Measurements from ENCODE around the gene RAB23. TPM values are rescaled to one million over a fixed set of nuclear protein-coding genes. Genes with fewer than 3 reads are reported as not detected.

The RAB23 gene
- polyA plus RNA-seq, 3 donors, result 0.16 to 0.46 (median 0.25) TPM

- Mint-ChIP-seq H3K36me3 (no peaks in the 10 kb centered on the region), H3K4me1 (no peaks in the 10 kb centered on the region), H3K27ac (no peak overlapping the region), H3K27me3 (ENCODE audit: low read depth in 3 of 3) (peaks cover 0 to 2% (median 1%) of the 10 kb centered on the region in 3 donors), H3K4me3 (no peak overlapping the region), H3K9me3 (peaks cover 0 to 4% (median 0%) of the 10 kb centered on the region in 7 donors)
- H2AFZ ChIP-seq (ENCODE audit: insufficient read depth, low read depth, low read length, poor library complexity, severe bottlenecking), result no peak overlapping the region
- no peaks in the 10 kb centered on the region for H3K4me1 ChIP-seq (ENCODE audit: control insufficient read depth in 1 of 2, insufficient read depth in 2 of 2, low read length in 2 of 2)
- intact Hi-C loops (cut with micrococcal nuclease), result no loop called here
- no peak for DNase-seq
- TF ChIP-seq CTCF (IDR thresholded peaks at IDR 0.05), result no peak
- no peaks in the 10 kb centered on the region for H3K36me3 ChIP-seq (replicated peaks in 1 of 2; ENCODE audit: control insufficient read depth in 1 of 2, insufficient read depth in 2 of 2, low read length in 2 of 2)
- no peaks in the 10 kb centered on the region for H3K9me3 ChIP-seq (replicated peaks in 1 of 2; ENCODE audit: control insufficient read depth in 1 of 2, insufficient read depth in 1 of 2, low read length in 2 of 2)
- H3K4me3 ChIP-seq (replicated peaks in 1 of 3; ENCODE audit: low read depth in 2 of 3, low read length in 3 of 3), result no peak overlapping the region
- no peak overlapping the region for H3K9ac ChIP-seq (ENCODE audit: insufficient read depth, low read length, poor library complexity, severe bottlenecking)
- H4K20me1 ChIP-seq (ENCODE audit: insufficient read depth, low read length), result no peaks in the 10 kb centered on the region
- no peak overlapping the region for H3K4me2 ChIP-seq (replicated peaks; ENCODE audit: extremely low read depth, low read length, poor library complexity, severe bottlenecking)
- H3K27me3 ChIP-seq (ENCODE audit: control insufficient read depth in 2 of 2, insufficient read depth in 2 of 2, low read length in 2 of 2), result no peaks in the 10 kb centered on the region
- H3K79me2 ChIP-seq (ENCODE audit: insufficient read depth, low read length), result no peaks in the 10 kb centered on the region
- no peak overlapping the region for H3K27ac ChIP-seq (ENCODE audit: low read depth in 1 of 2, low read length in 2 of 2)
Measured at GRCh38 chr6:57209030-57209429, 13.1 kb downstream of the RAB23 start.

- peaks cover 0 to 2% (median 0%) of the 10 kb centered on the region in 3 donors for H3K27me3 Mint-ChIP-seq (ENCODE audit: low read depth in 3 of 3)
- no peak overlapping the region for H3K27ac Mint-ChIP-seq
- no peaks in the 10 kb centered on the region for H3K36me3 Mint-ChIP-seq
Measured at GRCh38 chr6:57207872-57208271, 14.2 kb downstream of the RAB23 start.

More at GRCh38 chr6:57207872-57208271, 14.2 kb downstream of the RAB23 start:
- Histone ChIP-seq H3K4me1 (ENCODE audit: control insufficient read depth in 1 of 2, insufficient read depth in 2 of 2, low read length in 2 of 2) (no peaks in the 10 kb centered on the region), H3K79me2 (ENCODE audit: insufficient read depth, low read length) (no peaks in the 10 kb centered on the region), H3K9me3 (replicated peaks in 1 of 2; ENCODE audit: control insufficient read depth in 1 of 2, insufficient read depth in 1 of 2, low read length in 2 of 2) (no peaks in the 10 kb centered on the region), H3K36me3 (replicated peaks in 1 of 2; ENCODE audit: control insufficient read depth in 1 of 2, insufficient read depth in 2 of 2, low read length in 2 of 2) (no peaks in the 10 kb centered on the region), H3K4me2 (replicated peaks; ENCODE audit: extremely low read depth, low read length, poor library complexity, severe bottlenecking) (no peak overlapping the region), H3K9ac (ENCODE audit: insufficient read depth, low read length, poor library complexity, severe bottlenecking) (no peak overlapping the region), H3K27ac (ENCODE audit: low read depth in 1 of 2, low read length in 2 of 2) (no peak overlapping the region), H3K4me3 (replicated peaks in 1 of 3; ENCODE audit: low read depth in 2 of 3, low read length in 3 of 3) (no peak overlapping the region), H3K27me3 (ENCODE audit: control insufficient read depth in 2 of 2, insufficient read depth in 2 of 2, low read length in 2 of 2) (no peaks in the 10 kb centered on the region), H2AFZ (ENCODE audit: insufficient read depth, low read depth, low read length, poor library complexity, severe bottlenecking) (no peak overlapping the region), H4K20me1 (ENCODE audit: insufficient read depth, low read length) (no peaks in the 10 kb centered on the region)
- Mint-ChIP-seq H3K9me3 (no peaks in the 10 kb centered on the region), H3K4me1 (no peaks in the 10 kb centered on the region), H3K4me3 (no peak overlapping the region)
- TF ChIP-seq CTCF (IDR thresholded peaks at IDR 0.05), result no peak
- DNase-seq, result no peak
- intact Hi-C loops (cut with micrococcal nuclease), result no loop called here
- WGBS (ENCODE audit: insufficient coverage), result no CpG with 5 or more reads among the region's 4 CpGs

Measured in CD14-positive monocyte (primary cell).